ENCODE data around the gene ZNF428. TPM values are rescaled to one million over a fixed set of nuclear protein-coding genes. Genes with fewer than 3 reads are reported as not detected.

The ZNF428 gene
- total RNA-seq, 3 donors from 2014 or later (not counting 1 experiment from before 2014, with no cell fraction given), result 36.3 to 50.5 (median 37.6) TPM

- peaks cover 50 to 54% of the 10 kb centered on the region in 2 donors for H3K4me1 Mint-ChIP-seq
- Histone ChIP-seq H3K27me3 (ENCODE audit: control insufficient read depth, insufficient read depth, low read length) (no peaks in the 10 kb centered on the region), H3K4me1 (ENCODE audit: control insufficient read depth, insufficient read depth, low read length) (peaks cover 44% of the 10 kb centered on the region), H3K36me3 (ENCODE audit: control insufficient read depth, insufficient read depth, low read length) (peaks cover 3% of the 10 kb centered on the region), H3K9me3 (ENCODE audit: control insufficient read depth, insufficient read depth, low read length) (no peaks in the 10 kb centered on the region), H3K27ac (ENCODE audit: low read length) (peak overlapping the region; percentile 96), H3K4me3 (ENCODE audit: low read length) (no peak overlapping the region)
- no peaks in the 10 kb centered on the region for H3K9me3 Mint-ChIP-seq
- intact Hi-C loops (cut with micrococcal nuclease), result loop anchor here (2.0 kb wide), 1 partner anchor 31 kb away; the partner anchor contains the start of gene ZNF575
- H3K36me3 Mint-ChIP-seq, result no peaks in the 10 kb centered on the region
- no peak for TF ChIP-seq CTCF (IDR thresholded peaks at IDR 0.05)
- DNase-seq, result no peak
- H3K27ac Mint-ChIP-seq, result peak overlapping the region; percentile 89 to 96
- no peaks in the 10 kb centered on the region for H3K27me3 Mint-ChIP-seq (ENCODE audit: low read depth in 2 of 2)
- H3K4me3 Mint-ChIP-seq, result peak overlapping the region; percentile 33
- no peak for ATAC-seq
- 85% methylated on average over 10 of the region's 10 CpGs for WGBS (ENCODE audit: insufficient coverage)
Observed at GRCh38 chr19:43563816-43564457, 55.5 kb downstream of the ZNF428 start.

GRCh38 chr19:43562698-43563241 is 56.7 kb downstream of the ZNF428 start:
- Mint-ChIP-seq H3K27me3 (ENCODE audit: low read depth in 2 of 2) (no peaks in the 10 kb centered on the region), H3K27ac (peak overlapping the region; percentile 89 to 96), H3K9me3 (no peaks in the 10 kb centered on the region), H3K4me3 (peak overlapping the region; percentile 83), H3K4me1 (peaks cover 50 to 54% of the 10 kb centered on the region in 2 donors), H3K36me3 (no peaks in the 10 kb centered on the region)
- no peak for TF ChIP-seq CTCF (IDR thresholded peaks at IDR 0.05)
- ATAC-seq, result peak; percentile 88 to 96 (median 92)
- Histone ChIP-seq H3K9me3 (ENCODE audit: control insufficient read depth, insufficient read depth, low read length) (no peaks in the 10 kb centered on the region), H3K4me1 (ENCODE audit: control insufficient read depth, insufficient read depth, low read length) (peaks cover 44% of the 10 kb centered on the region), H3K36me3 (ENCODE audit: control insufficient read depth, insufficient read depth, low read length) (peaks cover 6% of the 10 kb centered on the region), H3K4me3 (ENCODE audit: low read length) (no peak overlapping the region), H3K27ac (ENCODE audit: low read length) (peak overlapping the region; percentile 96), H3K27me3 (ENCODE audit: control insufficient read depth, insufficient read depth, low read length) (no peaks in the 10 kb centered on the region)
- peak; percentile 81 to 93 for DNase-seq
- WGBS (ENCODE audit: insufficient coverage), result 1% methylated on average over 14 of the region's 14 CpGs
- intact Hi-C loops (cut with micrococcal nuclease), result loop anchor here (1.0 to 2.0 kb wide), 2 partner anchors 30 to 34 kb away; partner anchors contain the start of genes IRGQ, ZNF575 and ZNF576

GRCh38 chr19:43562226-43562697 is 57.2 kb downstream of the ZNF428 start:
- ATAC-seq (no peak), DNase-seq (no peak)
- Mint-ChIP-seq H3K27me3 (ENCODE audit: low read depth in 2 of 2) (no peaks in the 10 kb centered on the region), H3K36me3 (no peaks in the 10 kb centered on the region), H3K4me1 (peaks cover 50 to 54% of the 10 kb centered on the region in 2 donors), H3K4me3 (peak overlapping the region; percentile 83), H3K27ac (peak overlapping the region; percentile 89 to 96), H3K9me3 (no peaks in the 10 kb centered on the region)
- WGBS (ENCODE audit: insufficient coverage), result 22% methylated on average over 4 of the region's 6 CpGs
- H3K4me1 ChIP-seq (ENCODE audit: control insufficient read depth, insufficient read depth, low read length), result peaks cover 44% of the 10 kb centered on the region
- H3K27me3 ChIP-seq (ENCODE audit: control insufficient read depth, insufficient read depth, low read length), result no peaks in the 10 kb centered on the region
- no peak for TF ChIP-seq CTCF (IDR thresholded peaks at IDR 0.05)
- H3K36me3 ChIP-seq (ENCODE audit: control insufficient read depth, insufficient read depth, low read length), result peaks cover 6% of the 10 kb centered on the region
- peak overlapping the region; percentile 96 for H3K27ac ChIP-seq (ENCODE audit: low read length)
- no peak overlapping the region for H3K4me3 ChIP-seq (ENCODE audit: low read length)
- H3K9me3 ChIP-seq (ENCODE audit: control insufficient read depth, insufficient read depth, low read length), result no peaks in the 10 kb centered on the region
- intact Hi-C loops (cut with micrococcal nuclease), result loop anchor here (1.0 to 2.0 kb wide), 2 partner anchors 29 to 34 kb away; partner anchors contain the start of genes IRGQ, ZNF575 and ZNF576
